ENCODE measurements around the gene STX1A. TPM values are rescaled to one million over a fixed set of nuclear protein-coding genes. Genes with fewer than 3 reads are reported as not detected.

Gene STX1A
- total and polyA plus RNA-seq, 2 of the 8 experiments (the other 6 are each of a cell fraction or from before 2014, with no cell fraction given), result 13.5 to 17.5 TPM

- TF ChIP-seq SAP30 (IDR thresholded peaks at IDR 0.05; ENCODE audit: insufficient read depth, insufficient replicate concordance, low read length) (no peak), KDM1A (IDR thresholded peaks at IDR 0.05; ENCODE audit: borderline replicate concordance, low read length) (no peak), KDM5A (IDR thresholded peaks at IDR 0.05; ENCODE audit: low read length) (no peak), TAF7 (optimal IDR thresholded peaks at IDR 0.05; ENCODE audit: borderline replicate concordance, low read depth, low read length) (no peak), FOSL1 (IDR thresholded peaks at IDR 0.05; ENCODE audit: insufficient read depth, low read depth, low read length) (no peak), SUZ12 (IDR thresholded peaks at IDR 0.05; ENCODE audit: low read length) (no peak), CHD1 (IDR thresholded peaks at IDR 0.05; ENCODE audit: low read depth, low read length) (no peak), PHF8 (conservative IDR thresholded peaks at IDR 0.05; ENCODE audit: low read depth, low read length) (peak; percentile 80), POLR2A (IDR thresholded peaks at IDR 0.05; ENCODE audit: control extremely low read depth in 1 of 2, low read depth in 2 of 2, low read length in 2 of 2) (peak in 1 of 2 experiments; percentile 97; a peak in 2 of 3 replicates), ZNF274 (IDR thresholded peaks at IDR 0.05; ENCODE audit: borderline replicate concordance, extremely low read depth, low read length) (no peak), SRF (IDR thresholded peaks at IDR 0.05; ENCODE audit: low read depth, low read length) (no peak), CBX5 (IDR thresholded peaks at IDR 0.05; ENCODE audit: low read depth, low read length) (no peak), SIN3A (conservative IDR thresholded peaks at IDR 0.05 in 1 of 2, IDR thresholded peaks at IDR 0.05 in 1 of 2; ENCODE audit: low read depth in 1 of 2, low read length in 2 of 2) (peak in 1 of 2 experiments; percentile 30; a peak in 1 of 4 replicates), POLR2AphosphoS5 (IDR thresholded peaks at IDR 0.05; ENCODE audit: low read depth, low read length) (peak; percentile 92), GTF2F1 (IDR thresholded peaks at IDR 0.05; ENCODE audit: borderline replicate concordance, low read depth, low read length) (peak; percentile 41; the same call in 1 of the 2 replicates), CREB1 (IDR thresholded peaks at IDR 0.05) (peak; percentile 76), CTBP2 (IDR thresholded peaks at IDR 0.05; ENCODE audit: borderline replicate concordance, insufficient read depth, insufficient read length, low read length) (no peak), EP300 (IDR thresholded peaks at IDR 0.05; ENCODE audit: borderline replicate concordance in 1 of 2, low read depth in 2 of 2, low read length in 2 of 2) (peak in 1 of 2 experiments; percentile 85; a peak in 1 of 3 replicates), CTCF (IDR thresholded peaks at IDR 0.05; ENCODE audit: control extremely low read depth in 1 of 3, insufficient read depth in 1 of 3, low read depth in 1 of 3, low read length in 3 of 3) (no peak), HDAC2 (IDR thresholded peaks at IDR 0.05; ENCODE audit: borderline replicate concordance in 1 of 2, low read depth in 2 of 2, low read length in 2 of 2) (0 out of 4 replicates have a peak, but pooled peaks of 1 of the 2 experiments have one; percentile 3)
These were observed 19.3 kb upstream of the STX1A start, which contains the start of gene ABHD11 (continued) for GRCh38 chr7:73738612-73739386.

Data from H1 (cell line).